Duodenal mucosa (tissue), 2 donors: ENCODE results near the gene GRB10.

ENCODE experiments used
- H3K27ac ChIP-seq: one replicate; pipeline ENCODE4 v1.7.0; 2013; ENCODE audit warnings: low read depth, low read length
- H3K27me3 ChIP-seq, 2 donors: one replicate each; pipeline ENCODE4 v1.7.0; 2013; ENCODE audit warnings: low read length in 2 of 2, control low read depth in 1 of 2; ENCODE audit not compliant: insufficient read depth in 2 of 2, control insufficient read depth in 1 of 2
- H3K36me3 ChIP-seq, 2 donors: one replicate each; pipeline ENCODE4 v1.7.0; 2013; ENCODE audit warnings: low read length in 2 of 2, control low read depth in 1 of 2; ENCODE audit not compliant: insufficient read depth in 2 of 2, control insufficient read depth in 1 of 2
- H3K4me1 ChIP-seq, 2 donors: one replicate each; pipeline ENCODE4 v1.7.0; 2013; ENCODE audit warnings: low read length in 2 of 2, control low read depth in 1 of 2; ENCODE audit not compliant: insufficient read depth in 2 of 2, control insufficient read depth in 1 of 2
- H3K4me3 ChIP-seq, 2 donors: one replicate each; pipeline ENCODE4 v1.7.0; 2013; ENCODE audit warnings: low read length in 2 of 2, low read depth in 1 of 2
- H3K9ac ChIP-seq, 2 donors: one replicate each; pipeline ENCODE4 v1.7.0; 2013; ENCODE audit warnings: low read length in 2 of 2, low read depth in 1 of 2
- H3K9me3 ChIP-seq, 2 donors: one replicate each; pipeline ENCODE4 v1.7.0; 2013; ENCODE audit warnings: low read length in 2 of 2, control low read depth in 1 of 2; ENCODE audit not compliant: control insufficient read depth in 1 of 2

Gene GRB10

DNA sequence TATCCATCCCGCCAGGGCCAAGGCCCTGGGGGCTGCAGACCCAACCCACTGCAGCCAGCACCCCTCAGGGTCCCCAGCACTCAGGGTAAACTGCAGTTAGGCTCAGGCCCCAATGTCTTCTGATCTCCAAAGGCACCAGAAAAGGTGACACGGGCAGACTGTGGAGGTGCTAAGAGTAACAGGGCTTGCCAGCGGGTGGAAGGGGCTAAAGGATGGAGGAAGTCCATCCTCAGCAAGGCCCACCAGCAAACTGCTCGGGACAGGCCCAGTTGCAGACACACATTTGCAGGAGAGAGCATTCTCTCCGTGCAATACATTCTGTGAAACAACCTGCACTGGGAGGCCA is 121.9 kb downstream of the GRB10 start:
- H3K4me1 ChIP-seq = peaks cover 8 to 30% of the 10 kb centered on the region in 2 donors
- H3K9me3 ChIP-seq = no peaks in the 10 kb centered on the region
- no peak overlapping the region for H3K27ac ChIP-seq
- H3K9ac ChIP-seq = no peak overlapping the region
- peaks cover 0 to 24% of the 10 kb centered on the region in 2 donors for H3K36me3 ChIP-seq
- H3K4me3 ChIP-seq = no peak overlapping the region
- H3K27me3 ChIP-seq = no peaks in the 10 kb centered on the region

GRCh38 chr7:50660040-50660829 is 122.5 kb downstream of the GRB10 start:
- H3K4me1 ChIP-seq = peaks cover 10 to 27% of the 10 kb centered on the region in 2 donors
- H3K27ac ChIP-seq = no peak overlapping the region

DNA sequence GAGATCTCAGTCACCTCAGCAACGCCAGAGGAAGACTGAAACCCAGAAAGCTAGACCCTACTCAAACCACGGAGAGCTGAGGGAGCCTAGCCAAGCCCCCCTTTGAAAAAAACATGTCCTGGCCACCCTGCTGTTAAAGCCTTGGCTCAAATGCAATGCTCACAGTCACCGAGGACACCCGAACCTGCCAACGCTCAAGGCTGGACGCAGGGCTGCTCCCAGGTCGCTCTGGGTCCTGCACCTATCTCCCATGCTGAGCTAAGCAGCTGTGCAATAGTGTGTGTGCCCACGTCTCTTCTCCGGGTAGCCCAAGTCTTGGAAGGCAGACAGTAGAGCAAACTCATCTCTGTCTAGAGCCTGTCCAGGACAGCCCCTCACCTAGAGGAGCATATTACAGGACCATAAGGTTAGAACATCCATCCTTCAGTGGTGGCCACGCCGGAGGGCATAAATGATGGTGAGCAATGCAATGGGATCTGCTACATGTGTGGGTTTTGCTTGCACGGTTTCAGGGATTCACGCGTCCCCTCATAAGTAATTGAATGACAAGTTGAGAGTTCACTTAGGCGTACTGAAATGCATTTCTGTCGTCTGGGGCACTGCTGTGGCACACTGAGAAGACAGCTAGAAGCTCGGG is 123.2 kb downstream of the GRB10 start:
- Histone ChIP-seq H3K4me3 (peak overlapping the region; percentile 21 to 56), H3K4me1 (peaks cover 10 to 27% of the 10 kb centered on the region in 2 donors), H3K36me3 (peaks cover 0 to 24% of the 10 kb centered on the region in 2 donors), H3K9me3 (no peaks in the 10 kb centered on the region), H3K27me3 (no peaks in the 10 kb centered on the region), H3K27ac (no peak overlapping the region), H3K9ac (no peak overlapping the region)

More at GRCh38 chr7:50660040-50660829, 122.5 kb downstream of the GRB10 start:
- Histone ChIP-seq H3K36me3 (peaks cover 0 to 24% of the 10 kb centered on the region in 2 donors), H3K9ac (no peak overlapping the region), H3K9me3 (no peaks in the 10 kb centered on the region), H3K4me3 (peak overlapping the region; percentile 21 to 56), H3K27me3 (no peaks in the 10 kb centered on the region)

- Histone ChIP-seq H3K27me3 (no peaks in the 10 kb centered on the region), H3K9me3 (no peaks in the 10 kb centered on the region), H3K4me1 (peaks cover 11 to 27% of the 10 kb centered on the region in 2 donors), H3K27ac (no peak overlapping the region), H3K36me3 (peaks cover 0 to 19% of the 10 kb centered on the region in 2 donors), H3K4me3 (no peak overlapping the region), H3K9ac (no peak overlapping the region)
These were observed 124.0 kb downstream of the GRB10 start for GRCh38 chr7:50658696-50659095.

- H3K4me3 ChIP-seq = no peak overlapping the region
- H3K9ac ChIP-seq = no peak overlapping the region
- H3K27ac ChIP-seq = peak overlapping the region; percentile 63
- no peaks in the 10 kb centered on the region for H3K27me3 ChIP-seq
- peaks cover 19 to 32% of the 10 kb centered on the region in 2 donors for H3K4me1 ChIP-seq
- H3K9me3 ChIP-seq = no peaks in the 10 kb centered on the region
- H3K36me3 ChIP-seq = peaks cover 0 to 15% of the 10 kb centered on the region in 2 donors
These were observed 124.8 kb downstream of the GRB10 start for GRCh38 chr7:50657912-50658311.

DNA sequence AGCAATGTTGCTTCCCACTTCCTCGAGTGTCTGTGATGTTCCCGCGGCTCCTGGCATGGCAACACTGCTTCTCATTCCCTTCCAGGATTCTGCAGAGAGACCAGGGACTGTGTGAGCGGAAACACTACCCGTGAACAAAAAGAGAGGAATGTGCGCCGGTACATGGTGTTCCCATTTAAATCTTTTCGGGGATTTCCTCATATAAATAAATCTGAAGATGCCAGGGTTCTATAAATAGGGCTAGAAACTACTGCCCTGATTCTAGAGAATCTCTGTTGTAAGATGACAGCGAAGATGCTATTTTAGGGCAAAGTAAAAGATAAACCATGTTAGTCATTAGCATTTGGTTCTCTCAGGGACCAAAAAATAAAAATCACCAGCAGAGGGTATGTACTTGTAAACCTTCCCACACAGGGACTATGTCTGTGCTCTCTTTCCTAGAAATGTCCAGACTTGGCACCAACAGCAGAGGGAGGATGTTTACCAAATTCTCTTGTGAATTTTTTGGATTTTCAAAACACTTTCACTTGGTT is 125.3 kb downstream of the GRB10 start:
- peaks cover 0 to 15% of the 10 kb centered on the region in 2 donors for H3K36me3 ChIP-seq
- H3K4me3 ChIP-seq = no peak overlapping the region
- no peak overlapping the region for H3K27ac ChIP-seq
- no peak overlapping the region for H3K9ac ChIP-seq
- no peaks in the 10 kb centered on the region for H3K27me3 ChIP-seq
- H3K9me3 ChIP-seq = no peaks in the 10 kb centered on the region
- peaks cover 19 to 32% of the 10 kb centered on the region in 2 donors for H3K4me1 ChIP-seq

DNA sequence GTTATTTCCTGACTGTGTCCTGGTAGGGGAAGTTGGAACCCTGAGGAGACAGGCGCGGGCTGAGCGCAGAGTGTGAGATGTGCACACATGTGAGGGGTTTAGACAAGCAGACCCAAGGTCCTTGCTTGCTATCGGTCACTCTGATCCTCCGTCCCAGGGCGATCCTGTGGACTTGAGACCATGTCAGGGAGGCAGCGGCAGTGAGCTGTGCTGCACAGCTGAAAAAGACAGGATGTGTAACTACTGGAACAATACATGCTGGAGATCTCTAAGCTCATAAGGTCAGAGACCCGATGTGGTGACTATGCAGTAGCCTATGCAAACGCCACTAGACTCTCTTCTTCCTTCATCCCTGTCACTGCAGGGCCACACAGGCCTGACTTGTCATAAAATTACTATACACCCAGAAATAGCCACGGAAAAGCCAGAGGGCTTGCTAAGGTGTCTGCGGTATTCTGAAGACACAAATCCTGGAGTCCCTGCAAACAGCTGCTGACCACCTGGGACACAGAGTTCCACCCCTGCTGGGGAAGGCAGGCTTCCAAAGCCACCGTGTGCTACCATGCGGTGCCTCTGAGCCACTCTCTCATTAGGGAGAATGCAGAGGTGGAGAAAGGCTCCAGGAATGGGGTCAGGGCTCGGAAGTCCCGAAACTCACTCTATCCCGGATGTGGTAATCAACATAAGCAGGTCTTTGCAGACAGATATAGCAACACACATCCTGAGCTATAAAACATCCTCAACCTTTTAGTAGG is 126.4 kb downstream of the GRB10 start:
- Histone ChIP-seq H3K9me3 (no peaks in the 10 kb centered on the region), H3K9ac (no peak overlapping the region), H3K27me3 (no peaks in the 10 kb centered on the region), H3K4me3 (no peak overlapping the region), H3K4me1 (peaks cover 19 to 24% of the 10 kb centered on the region in 2 donors), H3K36me3 (peaks cover 0 to 6% of the 10 kb centered on the region in 2 donors), H3K27ac (no peak overlapping the region)

DNA sequence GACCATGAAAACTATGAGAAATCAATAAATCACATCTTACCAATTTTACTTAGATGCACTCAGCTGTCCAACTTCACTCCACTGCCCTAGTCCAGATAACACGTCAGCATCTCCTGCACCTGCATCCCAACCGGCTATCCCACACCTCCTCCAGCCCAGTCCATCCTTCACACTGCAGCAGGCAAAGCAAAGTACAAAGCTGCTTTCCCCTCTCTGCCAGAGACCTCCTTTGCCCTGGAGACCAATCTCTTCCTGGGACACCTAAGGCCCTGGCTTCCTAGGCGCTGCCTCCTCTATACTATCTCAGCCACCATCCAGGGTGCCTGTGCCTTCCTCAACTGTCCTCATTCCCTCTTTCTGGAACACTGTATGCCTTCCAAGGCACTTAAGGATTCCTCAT is 127.2 kb downstream of the GRB10 start:
- no peak overlapping the region for H3K9ac ChIP-seq
- peaks cover 16 to 19% of the 10 kb centered on the region in 2 donors for H3K4me1 ChIP-seq
- H3K27ac ChIP-seq = no peak overlapping the region
- H3K27me3 ChIP-seq = no peaks in the 10 kb centered on the region
- H3K36me3 ChIP-seq = peaks cover 0 to 6% of the 10 kb centered on the region in 2 donors
- H3K4me3 ChIP-seq = no peak overlapping the region
- no peaks in the 10 kb centered on the region for H3K9me3 ChIP-seq

GRCh38 chr7:50655020-50655419 is 127.7 kb downstream of the GRB10 start:
- Histone ChIP-seq H3K36me3 (peaks cover 0 to 2% of the 10 kb centered on the region in 2 donors), H3K4me1 (peaks cover 12 to 19% of the 10 kb centered on the region in 2 donors), H3K9me3 (no peaks in the 10 kb centered on the region), H3K9ac (no peak overlapping the region), H3K27me3 (no peaks in the 10 kb centered on the region), H3K27ac (no peak overlapping the region), H3K4me3 (no peak overlapping the region)
